ENCODE measurements around the gene AKR1C8. TPM values are rescaled to one million over a fixed set of nuclear protein-coding genes. Genes with fewer than 3 reads are reported as not detected.

The AKR1C8 gene
- polyA plus RNA-seq, 1 donor from 2014 or later: 0.54 TPM

DNA sequence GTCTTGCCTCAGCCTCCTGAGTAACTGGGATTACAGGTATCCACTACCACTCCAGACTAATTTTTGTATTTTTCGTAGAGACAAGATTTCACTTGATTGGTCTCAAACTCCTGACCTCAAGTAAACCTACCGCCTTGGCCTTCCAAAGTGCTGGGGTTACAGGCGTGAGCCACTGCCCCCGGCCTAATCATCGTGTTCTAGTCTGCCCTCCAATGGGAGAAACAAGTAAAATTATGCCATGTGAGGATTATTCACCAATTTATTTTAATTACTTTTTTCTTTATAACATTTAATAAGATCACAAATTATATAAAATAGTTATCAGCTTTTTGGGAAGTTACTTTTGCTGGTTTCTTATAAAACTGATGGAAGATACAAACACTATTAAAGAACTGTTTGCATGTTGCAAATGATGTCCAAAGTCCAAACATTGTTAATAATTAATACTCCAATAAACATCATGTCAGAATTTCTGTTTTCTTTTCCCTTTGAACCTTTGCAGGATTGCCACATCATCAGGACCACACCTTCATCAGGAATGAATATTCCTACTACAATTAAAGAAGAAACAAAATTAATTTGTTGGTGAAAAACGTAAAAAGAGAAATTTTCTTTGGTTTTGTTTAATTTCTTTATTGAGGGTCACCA is 10.9 kb upstream of the AKR1C8 start:
- Histone ChIP-seq H3K4me2 (ENCODE audit: low read length) (no peak overlapping the region), H3K4me3 (ENCODE audit: low read length) (no peak overlapping the region), H3K27ac (ENCODE audit: low read length) (no peak overlapping the region), H3K27me3 (ENCODE audit: insufficient read depth, low read depth, low read length) (no peaks in the 10 kb centered on the region), H3K79me2 (replicated peaks; ENCODE audit: insufficient read depth, low read length) (no peaks in the 10 kb centered on the region), H3K9me3 (ENCODE audit: low read length) (no peaks in the 10 kb centered on the region), H3K36me3 (ENCODE audit: insufficient read depth, low read length) (no peaks in the 10 kb centered on the region), H4K20me1 (ENCODE audit: insufficient read depth) (no peaks in the 10 kb centered on the region), H3F3A (ENCODE audit: insufficient read depth, low read length, poor library complexity, severe bottlenecking) (no peaks in the 10 kb centered on the region), H3K9ac (ENCODE audit: low read length) (no peak overlapping the region), H3K9me2 (ENCODE audit: insufficient read depth, low read length) (no peaks in the 10 kb centered on the region), H2AFZ (ENCODE audit: low read depth, low read length) (no peak overlapping the region)
- TF ChIP-seq MXI1 (conservative IDR thresholded peaks at IDR 0.05; ENCODE audit: poor library complexity, severe bottlenecking): no peak
- TF ChIP-seq EP300 (conservative IDR thresholded peaks at IDR 0.05; ENCODE audit: poor library complexity, severe bottlenecking): no peak
- TF ChIP-seq SMC3 (conservative IDR thresholded peaks at IDR 0.05; ENCODE audit: poor library complexity): no peak
- no peak for TF ChIP-seq EZH2 (IDR thresholded peaks at IDR 0.05; ENCODE audit: borderline replicate concordance, insufficient read depth, low read length, poor library complexity, severe bottlenecking)
- no peak for TF ChIP-seq POLR2AphosphoS5 (IDR thresholded peaks at IDR 0.05)
- TF ChIP-seq TAF1 (IDR thresholded peaks at IDR 0.05; ENCODE audit: low read depth): no peak
- TF ChIP-seq, protein P1, sequence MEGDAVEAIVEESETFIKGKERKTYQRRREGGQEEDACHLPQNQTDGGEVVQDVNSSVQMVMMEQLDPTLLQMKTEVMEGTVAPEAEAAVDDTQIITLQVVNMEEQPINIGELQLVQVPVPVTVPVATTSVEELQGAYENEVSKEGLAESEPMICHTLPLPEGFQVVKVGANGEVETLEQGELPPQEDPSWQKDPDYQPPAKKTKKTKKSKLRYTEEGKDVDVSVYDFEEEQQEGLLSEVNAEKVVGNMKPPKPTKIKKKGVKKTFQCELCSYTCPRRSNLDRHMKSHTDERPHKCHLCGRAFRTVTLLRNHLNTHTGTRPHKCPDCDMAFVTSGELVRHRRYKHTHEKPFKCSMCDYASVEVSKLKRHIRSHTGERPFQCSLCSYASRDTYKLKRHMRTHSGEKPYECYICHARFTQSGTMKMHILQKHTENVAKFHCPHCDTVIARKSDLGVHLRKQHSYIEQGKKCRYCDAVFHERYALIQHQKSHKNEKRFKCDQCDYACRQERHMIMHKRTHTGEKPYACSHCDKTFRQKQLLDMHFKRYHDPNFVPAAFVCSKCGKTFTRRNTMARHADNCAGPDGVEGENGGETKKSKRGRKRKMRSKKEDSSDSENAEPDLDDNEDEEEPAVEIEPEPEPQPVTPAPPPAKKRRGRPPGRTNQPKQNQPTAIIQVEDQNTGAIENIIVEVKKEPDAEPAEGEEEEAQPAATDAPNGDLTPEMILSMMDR (IDR thresholded peaks at IDR 0.05; ENCODE audit: poor library complexity, severe bottlenecking): no peak
- TF ChIP-seq, protein P2, sequence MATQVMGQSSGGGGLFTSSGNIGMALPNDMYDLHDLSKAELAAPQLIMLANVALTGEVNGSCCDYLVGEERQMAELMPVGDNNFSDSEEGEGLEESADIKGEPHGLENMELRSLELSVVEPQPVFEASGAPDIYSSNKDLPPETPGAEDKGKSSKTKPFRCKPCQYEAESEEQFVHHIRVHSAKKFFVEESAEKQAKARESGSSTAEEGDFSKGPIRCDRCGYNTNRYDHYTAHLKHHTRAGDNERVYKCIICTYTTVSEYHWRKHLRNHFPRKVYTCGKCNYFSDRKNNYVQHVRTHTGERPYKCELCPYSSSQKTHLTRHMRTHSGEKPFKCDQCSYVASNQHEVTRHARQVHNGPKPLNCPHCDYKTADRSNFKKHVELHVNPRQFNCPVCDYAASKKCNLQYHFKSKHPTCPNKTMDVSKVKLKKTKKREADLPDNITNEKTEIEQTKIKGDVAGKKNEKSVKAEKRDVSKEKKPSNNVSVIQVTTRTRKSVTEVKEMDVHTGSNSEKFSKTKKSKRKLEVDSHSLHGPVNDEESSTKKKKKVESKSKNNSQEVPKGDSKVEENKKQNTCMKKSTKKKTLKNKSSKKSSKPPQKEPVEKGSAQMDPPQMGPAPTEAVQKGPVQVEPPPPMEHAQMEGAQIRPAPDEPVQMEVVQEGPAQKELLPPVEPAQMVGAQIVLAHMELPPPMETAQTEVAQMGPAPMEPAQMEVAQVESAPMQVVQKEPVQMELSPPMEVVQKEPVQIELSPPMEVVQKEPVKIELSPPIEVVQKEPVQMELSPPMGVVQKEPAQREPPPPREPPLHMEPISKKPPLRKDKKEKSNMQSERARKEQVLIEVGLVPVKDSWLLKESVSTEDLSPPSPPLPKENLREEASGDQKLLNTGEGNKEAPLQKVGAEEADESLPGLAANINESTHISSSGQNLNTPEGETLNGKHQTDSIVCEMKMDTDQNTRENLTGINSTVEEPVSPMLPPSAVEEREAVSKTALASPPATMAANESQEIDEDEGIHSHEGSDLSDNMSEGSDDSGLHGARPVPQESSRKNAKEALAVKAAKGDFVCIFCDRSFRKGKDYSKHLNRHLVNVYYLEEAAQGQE (IDR thresholded peaks at IDR 0.05; ENCODE audit: borderline replicate concordance): no peak
- no peak for TF ChIP-seq RAD21 (conservative IDR thresholded peaks at IDR 0.05)

GRCh38 chr10:5194431-5194830 is 9.5 kb upstream of the AKR1C8 start:
- Histone ChIP-seq H4K20me1 (ENCODE audit: insufficient read depth) (no peaks in the 10 kb centered on the region), H2AFZ (ENCODE audit: low read depth, low read length) (no peak overlapping the region), H3K27ac (ENCODE audit: low read length) (no peak overlapping the region)

More at GRCh38 chr10:5194431-5194830, 9.5 kb upstream of the AKR1C8 start:
- Histone ChIP-seq H3K27me3 (ENCODE audit: insufficient read depth, low read depth, low read length) (no peaks in the 10 kb centered on the region), H3K79me2 (replicated peaks; ENCODE audit: insufficient read depth, low read length) (no peaks in the 10 kb centered on the region), H3F3A (ENCODE audit: insufficient read depth, low read length, poor library complexity, severe bottlenecking) (no peaks in the 10 kb centered on the region), H3K9me3 (ENCODE audit: low read length) (no peaks in the 10 kb centered on the region), H3K4me3 (ENCODE audit: low read length) (no peak overlapping the region), H3K36me3 (ENCODE audit: insufficient read depth, low read length) (no peaks in the 10 kb centered on the region), H3K9me2 (ENCODE audit: insufficient read depth, low read length) (no peaks in the 10 kb centered on the region), H3K4me2 (ENCODE audit: low read length) (no peak overlapping the region), H3K9ac (ENCODE audit: low read length) (no peak overlapping the region)
- no peak for TF ChIP-seq TAF1 (IDR thresholded peaks at IDR 0.05; ENCODE audit: low read depth)
- no peak for TF ChIP-seq POLR2AphosphoS5 (IDR thresholded peaks at IDR 0.05)
- TF ChIP-seq, protein P1 (IDR thresholded peaks at IDR 0.05; ENCODE audit: poor library complexity, severe bottlenecking): no peak
- no peak for TF ChIP-seq RAD21 (conservative IDR thresholded peaks at IDR 0.05)
